8988T (cell line): ENCODE data around the gene VPS35.
"Not testable (repeated sequence)": the region's sequence is repeated elsewhere in the genome, so short reads cannot be mapped to it uniquely, and the experiment has no call there.

Experiments used
- DNase-seq: peaks from one replicate; pipeline ENCODE4 v3.0.0; 2011

Gene VPS35

DNA sequence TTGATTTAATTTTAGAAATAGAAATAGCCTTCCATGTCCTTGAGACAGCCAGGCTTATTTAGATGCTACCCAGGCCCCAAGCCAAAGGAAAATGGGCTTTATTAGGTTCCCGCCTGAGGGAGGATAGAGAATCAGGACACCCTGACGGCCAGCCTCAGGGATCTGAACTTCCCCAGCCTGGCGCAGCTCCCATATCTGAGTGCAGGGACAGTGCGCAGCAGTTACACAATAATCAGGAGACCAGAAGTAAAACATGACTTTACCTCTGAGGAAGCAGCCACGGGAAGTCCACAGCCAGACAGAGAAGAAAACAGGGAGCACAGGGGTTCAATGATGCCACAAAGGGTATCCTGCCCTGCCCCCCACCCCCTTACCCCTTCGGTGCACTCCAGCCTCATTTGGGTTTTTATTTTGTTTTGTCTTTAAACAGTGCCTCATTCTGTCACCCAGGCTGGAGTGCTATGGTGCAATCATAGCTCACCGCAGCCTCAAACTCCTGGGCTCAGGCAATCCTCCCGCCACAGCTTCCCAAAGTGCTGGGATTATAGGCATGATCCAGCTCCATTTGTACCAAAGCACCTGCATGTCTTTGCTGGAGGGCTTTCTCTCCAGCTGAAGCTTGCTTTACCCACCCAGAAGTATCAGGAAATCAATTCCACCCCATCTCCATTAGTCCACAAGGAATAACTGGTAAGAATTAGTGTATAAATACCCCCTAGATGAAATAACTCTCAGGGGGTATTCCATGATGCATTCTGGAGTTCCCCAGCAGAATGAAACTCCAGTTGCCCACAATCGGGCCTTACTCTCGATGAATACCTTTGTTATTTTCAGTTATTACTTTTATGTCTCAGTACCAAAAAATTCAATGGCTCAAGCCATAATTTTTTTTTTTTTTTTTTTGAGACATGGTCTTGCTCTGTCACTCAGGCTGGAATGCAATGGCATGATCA lies 22.4 kb upstream of the VPS35 start:
- no peak for DNase-seq

DNA sequence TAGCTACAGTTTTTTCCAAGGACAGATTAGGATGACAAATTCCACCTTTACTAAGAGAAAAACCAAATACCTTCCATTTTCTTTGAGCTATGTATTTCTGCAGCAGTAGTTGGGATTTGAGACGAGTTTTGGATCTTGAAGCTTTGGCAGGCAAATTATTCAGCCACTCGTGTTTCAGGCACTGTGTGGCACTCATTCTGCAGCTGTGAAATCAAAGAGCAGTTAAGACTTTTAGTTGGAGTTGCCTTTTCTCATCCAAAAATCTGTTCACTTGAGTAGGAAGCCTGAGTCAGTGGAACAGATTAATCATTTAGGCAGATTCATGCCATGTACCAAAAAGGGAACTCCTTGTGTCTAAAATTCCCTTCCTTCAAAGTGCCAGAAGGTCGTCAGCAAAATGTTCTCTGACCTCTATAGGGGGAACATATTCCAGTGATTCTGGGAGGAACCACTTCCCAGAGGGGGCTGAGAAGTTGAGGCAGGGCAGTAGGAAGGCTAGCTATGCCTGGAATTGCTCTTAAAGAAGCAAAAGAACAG lies 20.6 kb upstream of the VPS35 start:
- no peak for DNase-seq

DNA sequence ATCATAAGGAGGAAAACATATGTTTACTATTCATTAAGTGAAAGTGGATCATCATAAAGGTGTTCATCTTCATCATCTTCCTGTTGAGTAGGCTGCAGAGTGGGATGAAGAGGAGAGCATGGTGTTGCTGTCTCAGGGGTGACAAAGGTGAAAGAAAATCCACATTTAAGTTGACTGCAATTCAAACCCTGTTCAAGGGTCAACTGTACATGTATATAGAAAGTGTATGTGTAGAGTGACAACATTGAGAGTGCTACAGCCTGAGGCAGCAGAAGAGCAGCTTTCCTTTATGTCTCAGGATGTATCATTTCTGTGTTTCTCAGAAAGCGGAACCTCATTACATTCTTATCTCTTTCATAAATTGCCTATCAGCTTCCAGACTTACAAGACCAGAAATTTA lies 17.7 kb upstream of the VPS35 start:
- DNase-seq, result no peak

DNA sequence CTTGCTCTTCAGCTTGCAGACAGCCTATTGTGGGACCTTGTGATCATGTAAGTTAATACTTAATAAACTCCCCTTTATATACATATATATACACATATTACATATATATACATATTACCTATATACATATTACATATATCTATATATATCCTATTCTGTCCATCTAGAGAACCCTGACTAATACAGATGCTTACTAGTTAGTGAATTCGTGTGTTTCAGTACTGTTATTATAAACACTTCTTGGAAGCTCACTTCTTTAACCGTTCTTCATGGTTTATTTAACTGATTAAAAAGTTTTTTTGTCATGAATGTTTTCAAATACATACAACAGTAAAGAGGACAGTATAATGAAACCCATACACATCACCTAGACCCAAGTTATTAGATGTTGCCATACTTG lies 13.1 kb upstream of the VPS35 start:
- no peak for DNase-seq

DNA sequence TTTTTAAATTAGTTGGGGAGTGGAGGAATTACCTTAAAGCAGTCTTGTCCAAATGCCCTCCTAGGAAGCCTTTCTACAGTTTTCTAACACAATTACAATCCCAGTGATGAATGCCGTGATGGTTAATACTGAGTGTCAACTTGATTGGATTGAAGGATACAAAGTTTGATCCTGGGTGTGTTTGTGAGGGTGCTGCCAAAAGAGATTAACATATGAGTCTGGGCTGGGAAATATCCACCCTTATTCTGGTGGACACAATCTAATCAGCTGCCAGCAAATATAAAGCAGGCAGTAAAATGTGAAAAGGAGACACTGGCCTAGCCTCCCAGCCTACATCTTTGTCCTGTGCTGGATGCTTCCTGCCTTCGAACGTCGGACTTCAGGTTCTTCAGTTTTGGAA lies 12.6 kb upstream of the VPS35 start:
- DNase-seq, result no peak

DNA sequence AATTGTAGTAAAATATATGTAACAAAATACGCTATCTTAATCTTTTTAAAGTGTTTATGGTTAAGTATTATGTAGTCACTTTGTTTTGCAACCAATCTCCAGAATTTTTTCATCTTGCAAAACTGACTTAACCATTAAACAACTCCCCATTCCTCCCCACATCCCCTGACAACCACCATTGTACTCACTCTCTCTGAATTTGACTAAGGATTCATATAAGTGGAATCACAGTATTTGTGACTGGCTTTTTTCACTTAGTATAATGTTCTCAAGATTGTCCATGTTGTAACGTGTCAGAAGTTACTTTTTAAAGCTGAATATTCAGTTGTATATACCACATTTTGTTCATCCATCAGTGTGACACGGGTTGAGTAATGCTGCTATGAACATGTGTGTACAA lies 11.1 kb upstream of the VPS35 start:
- DNase-seq, result no peak

DNA sequence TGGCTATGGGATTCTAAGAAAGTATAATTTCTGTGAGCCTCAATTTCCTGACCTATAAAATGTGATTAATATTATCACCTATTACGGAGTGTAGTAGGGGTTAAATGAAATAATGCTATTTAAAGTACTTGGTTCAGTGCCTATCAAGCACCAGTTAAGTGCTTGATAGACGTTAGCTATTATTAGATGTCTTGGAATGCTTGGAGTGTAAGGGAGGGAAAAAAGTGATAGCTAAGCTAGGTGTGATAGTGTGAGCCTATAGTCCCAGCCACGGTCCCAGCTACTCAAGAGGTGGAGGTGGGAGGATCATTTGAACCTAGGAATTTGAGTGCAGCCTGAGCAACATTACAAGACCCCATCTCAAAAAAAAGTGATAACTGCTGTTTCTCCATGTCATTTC lies 8.0 kb upstream of the VPS35 start:
- no peak for DNase-seq

DNA sequence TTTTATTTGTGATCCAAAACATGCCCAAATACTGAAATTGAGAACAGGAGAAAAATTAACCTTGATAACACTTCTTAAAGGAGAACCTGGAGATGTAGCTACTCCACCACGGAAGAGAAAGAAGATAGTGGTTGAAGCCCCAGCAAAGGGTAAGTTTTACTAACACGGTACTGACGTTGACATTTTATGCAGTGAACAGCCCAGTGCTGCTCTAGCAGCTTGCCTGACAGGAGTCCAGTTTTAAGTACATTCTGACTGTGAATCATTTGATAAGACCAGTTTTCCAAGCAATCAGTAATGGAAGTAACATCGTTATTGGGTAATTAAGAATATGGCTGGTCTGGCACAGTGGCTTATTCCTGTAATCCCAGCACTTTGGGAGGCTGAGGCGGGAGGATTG lies 7.0 kb upstream of the VPS35 start:
- no peak for DNase-seq

DNA sequence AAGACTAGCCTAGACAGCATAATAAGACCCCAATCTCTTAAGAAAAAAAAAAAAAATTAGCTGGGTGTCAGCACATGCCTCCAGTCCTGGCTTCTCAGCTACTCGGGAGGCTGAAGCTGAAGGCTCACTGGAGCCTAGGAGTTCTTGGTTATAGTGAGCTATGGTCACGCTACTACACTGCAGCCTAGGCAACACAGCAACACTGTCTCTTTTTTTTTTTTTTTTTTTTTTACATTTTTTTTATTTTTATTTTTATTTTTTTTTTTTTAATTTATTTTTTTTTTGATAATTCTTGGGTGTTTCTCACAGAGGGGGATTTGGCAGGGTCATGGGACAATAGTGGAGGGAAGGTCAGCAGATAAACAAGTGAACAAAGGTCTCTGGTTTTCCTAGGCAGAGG lies 4.6 kb upstream of the VPS35 start:
- DNase-seq, result no peak

DNA sequence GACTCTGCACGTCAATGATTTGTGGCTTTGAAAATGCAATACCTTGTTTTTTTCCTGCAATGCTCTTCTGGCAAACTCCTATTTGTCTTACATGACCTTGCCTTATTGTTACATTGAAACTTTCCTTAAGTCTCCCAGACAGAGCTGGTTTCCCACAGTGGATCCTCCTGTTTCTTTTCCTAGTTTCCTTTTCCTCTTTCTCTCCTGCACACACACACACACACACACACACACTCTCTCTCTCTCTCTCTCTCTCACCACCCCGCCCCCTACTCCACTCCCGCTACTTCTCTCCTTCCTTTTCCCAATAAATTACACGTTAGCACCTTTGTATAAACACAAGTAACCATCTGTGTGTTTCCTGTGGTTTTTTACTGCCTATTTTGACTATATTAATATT lies 2.7 kb upstream of the VPS35 start:
- no peak for DNase-seq

DNA sequence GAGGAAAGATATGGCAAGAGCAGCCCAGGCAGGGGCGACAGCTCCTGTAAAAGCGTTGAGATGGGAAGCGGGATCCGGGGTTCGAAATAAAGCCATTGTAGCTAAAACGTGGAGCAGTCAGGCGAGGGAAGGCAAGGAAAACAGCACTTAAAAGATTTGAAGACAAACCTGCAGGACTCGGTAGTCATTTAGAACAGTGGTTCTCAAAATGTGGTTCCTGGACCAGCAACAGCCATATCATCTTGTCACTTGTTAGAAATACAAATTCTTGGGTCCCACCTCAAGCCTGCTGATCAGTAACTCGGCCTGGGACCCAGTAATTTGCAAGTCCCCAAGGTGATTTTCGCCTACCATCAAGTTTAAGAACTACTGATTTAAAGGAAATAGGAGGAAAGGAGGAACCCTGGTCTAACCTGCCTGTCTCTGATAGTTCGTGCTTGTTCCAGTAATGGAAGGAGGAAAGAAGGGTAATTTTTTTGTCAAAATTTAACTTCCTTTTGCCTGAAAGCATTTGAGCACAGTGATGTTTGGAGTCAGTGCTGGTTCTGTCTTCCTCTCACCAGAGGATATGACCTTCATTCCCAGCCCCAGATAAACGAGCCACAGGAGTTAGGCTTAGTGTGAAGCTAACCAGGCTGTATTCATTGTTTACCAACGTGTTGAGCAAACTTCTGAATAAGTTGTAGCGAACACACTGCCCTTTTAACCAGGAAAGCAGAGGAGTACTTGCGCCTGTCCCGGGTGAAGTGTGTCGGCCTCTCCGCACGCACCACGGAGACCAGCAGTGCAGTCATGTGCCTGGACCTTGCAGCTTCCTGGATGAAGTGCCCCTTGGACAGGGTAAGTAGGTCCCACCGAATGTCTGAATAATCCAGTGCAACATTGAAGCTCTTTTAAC lies 1.6 kb upstream of the VPS35 start:
- DNase-seq, result no peak

DNA sequence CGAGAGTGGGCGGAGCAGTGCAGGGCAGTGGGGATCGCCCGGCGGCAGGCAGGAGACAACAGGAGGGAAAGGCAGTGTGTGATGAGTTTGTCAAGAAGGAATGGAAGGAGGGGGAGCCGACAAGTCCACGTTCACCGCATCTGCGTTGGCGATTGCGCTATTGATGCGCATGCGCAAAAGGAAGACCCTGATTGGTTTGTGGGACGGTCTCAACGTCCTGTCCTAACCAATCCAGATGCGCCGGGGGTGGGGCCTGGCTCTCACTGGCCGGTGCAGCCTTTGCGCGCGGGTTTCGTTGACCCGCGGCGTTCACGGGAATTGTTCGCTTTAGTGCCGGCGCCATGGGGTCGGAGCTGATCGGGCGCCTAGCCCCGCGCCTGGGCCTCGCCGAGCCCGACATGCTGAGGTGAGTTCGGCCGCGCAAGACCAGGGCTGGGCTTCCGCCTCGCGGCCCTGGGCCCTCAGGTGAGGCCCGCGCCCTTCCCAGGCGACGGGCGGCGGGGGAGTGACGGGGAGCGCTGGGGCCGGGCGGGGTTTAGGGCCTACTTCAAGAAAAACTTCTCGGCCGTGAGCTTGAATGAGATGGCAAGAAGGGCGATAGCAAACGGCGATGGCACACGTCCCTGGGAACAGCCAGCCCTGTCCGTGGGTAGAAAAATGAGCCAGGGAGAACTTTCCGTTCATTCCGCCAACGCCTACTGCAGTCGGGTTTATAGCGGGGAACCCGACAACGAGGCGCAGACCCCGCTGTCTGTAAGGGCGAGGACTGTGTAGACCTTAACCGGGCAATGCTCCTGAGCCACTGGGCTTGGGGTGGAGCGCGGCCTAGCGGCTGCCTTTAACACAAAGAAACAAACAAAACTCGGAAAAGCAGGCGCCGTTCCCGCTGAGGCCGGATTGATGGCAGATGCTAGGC lies 645 bp upstream of the VPS35 start, which contains the start of gene ORC6:
Gene ORC6, plus strand, starts transcription at position 295 of the 916 bp plus-strand sequence. Its CDS starts 47 bp downstream, at position 342.
- DNase-seq, result peak; percentile 73

DNA sequence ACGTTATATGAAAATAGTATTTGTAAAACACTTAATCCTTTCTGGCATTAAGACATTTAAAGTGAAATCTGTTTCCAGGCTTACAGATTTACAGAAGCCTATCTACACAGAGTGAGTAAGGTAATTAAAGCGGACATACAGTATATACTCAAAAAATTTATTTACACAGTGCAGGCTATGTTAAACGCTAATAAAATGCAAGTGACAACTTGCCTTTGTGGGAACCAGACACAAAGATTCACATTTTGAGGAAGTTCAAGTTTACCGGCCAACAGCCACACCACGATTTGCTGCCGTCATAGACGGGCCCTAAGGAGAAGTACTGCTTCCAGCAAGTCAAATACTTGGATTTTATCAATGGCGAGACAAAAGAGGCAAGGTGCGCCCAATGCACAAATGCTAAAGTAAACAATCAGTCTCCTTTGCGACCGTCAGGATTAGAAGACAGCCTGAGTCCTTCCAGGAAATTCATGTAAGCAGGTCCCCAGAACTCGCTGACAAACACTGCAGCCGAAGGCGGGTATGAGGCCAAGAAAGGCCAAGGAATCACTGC lies 801 bp downstream of the VPS35 start:
- DNase-seq, result no peak

DNA sequence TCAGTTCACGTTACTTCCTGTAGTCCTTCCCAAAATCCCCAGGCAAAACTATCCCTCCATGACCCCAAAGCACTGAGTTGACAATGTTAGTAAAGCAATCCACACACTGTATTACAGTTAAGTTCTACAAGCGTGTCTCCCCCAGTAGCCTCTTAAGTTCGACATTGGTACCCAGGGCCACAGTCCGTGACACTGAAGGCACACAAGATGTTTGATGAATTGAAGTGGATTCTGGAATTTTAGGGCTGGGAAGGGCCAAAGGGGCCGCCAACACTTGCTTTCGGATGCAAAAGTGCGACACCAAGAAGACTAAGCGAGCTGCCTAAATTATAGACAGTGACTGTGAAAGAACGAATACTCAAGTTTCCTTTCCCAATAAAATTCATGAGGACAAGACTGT lies 1.5 kb downstream of the VPS35 start:
- DNase-seq, result no peak

DNA sequence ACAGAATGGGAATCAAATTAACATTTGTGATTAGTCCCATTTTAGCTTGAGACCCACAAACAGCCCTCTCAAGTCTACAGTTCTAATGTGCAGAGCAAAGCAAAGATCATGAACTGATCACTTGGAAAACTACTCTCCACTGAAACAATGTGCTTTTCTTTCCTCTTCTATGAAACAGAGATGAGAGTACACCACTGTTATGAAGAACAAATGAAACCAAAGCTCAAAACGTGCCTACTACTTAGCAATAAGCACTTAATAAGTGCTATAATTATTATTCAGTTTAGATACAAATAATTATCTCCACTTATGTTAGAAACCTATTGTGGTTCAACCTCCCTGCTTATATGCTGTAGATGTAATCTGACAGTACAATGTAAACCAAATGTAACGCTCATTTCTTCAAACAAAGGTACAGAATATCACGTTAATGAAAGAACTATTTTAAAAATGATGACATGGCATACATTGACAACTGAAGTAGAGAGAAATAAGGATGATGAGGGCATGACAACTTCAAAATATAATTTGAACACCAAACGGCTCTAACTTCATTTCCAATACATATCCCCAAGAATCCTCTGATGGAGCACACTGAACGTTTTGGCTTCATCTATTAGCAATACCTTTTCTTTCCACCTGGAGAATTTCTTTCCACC lies 2.0 kb downstream of the VPS35 start:
- no peak for DNase-seq

DNA sequence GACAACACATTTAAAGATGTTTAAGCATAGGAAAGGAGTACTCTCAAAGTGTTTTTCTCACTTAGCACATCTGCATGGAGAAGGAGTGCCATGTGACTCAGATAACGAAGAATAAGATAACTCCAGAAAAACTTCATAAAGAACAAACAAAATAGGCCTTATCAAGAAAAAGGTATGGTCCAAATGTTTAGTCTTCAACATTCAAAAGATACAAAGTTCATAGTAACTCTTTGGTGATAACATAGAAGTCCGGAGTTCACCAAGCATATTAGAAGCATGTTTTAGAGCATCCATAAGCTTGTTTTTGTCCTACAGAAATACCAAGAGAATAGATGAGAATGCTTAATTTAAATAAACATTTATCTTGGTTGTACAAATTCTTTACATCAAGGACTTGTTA lies 7.1 kb downstream of the VPS35 start:
- not testable (repeated sequence) for DNase-seq

DNA sequence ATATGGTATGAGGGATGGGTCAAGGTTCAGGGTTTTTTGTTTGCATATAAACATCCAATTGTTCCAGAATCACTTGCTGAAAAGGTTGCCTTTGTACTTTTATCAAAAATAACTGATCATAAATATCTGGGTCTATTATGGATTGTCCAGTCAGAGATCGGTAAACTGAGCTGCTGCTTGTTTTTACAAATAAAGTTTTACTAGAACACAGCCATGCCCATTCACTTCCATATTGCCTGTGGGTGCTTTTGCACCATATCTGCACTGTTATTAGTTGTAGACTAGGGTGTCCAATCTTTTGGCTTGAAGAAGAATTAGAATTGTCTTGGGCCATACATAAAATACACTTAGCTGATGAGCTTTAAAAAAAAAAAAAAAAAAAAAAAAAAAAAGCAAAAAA lies 11.0 kb downstream of the VPS35 start:
- DNase-seq, result not testable (repeated sequence)

DNA sequence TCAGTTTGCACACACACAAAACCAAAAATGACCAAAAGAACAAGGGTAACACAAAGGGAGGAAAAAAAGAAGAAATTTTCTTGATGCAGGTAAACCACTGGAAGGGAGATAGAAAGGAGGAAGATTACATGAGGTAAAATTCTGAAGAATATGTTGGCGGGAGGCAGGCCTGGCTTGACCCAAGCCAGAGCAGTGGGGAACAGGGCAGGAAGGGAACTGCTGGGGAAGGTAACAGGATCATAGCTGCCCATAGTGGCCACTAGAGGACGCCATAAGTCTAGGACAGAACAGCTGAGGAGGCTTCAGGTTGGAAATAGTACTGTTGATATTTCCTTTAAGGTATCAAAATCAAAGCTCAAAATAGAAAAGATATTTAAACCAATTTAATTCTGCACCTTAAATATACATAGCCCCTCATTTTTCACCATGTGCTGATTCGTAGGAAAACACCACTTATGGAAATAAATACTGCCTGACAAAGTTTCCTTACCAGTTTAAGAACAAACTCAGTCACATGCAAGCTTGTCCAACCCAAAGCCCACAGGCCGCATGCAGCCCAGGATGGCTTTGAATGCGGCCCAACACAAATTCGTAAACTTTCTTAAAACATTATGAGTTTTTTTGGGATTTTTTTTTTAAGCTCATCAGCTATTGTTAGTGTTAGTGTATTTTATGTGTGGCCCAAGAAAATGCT lies 15.5 kb downstream of the VPS35 start:
- peak; percentile 43 for DNase-seq

DNA sequence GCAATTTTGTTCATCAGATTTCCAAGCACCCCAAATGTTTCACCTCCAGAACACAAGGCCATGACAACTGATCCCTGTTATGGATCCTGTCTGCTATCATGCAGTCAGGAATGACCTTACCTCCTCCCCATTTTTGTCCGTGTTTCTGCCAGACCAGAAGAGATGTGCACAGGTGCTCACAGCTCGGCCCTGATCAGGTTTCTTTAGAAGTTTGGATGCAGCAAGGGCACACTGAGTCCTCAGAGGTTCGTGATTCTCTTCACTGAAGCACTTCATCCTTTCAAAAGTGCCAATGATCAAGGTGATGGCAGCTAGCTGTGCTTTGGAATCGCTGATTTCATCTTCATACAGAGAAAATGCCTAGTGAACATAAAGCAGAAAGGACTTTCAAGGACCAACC lies 26.9 kb downstream of the VPS35 start:
- DNase-seq, result no peak

DNA sequence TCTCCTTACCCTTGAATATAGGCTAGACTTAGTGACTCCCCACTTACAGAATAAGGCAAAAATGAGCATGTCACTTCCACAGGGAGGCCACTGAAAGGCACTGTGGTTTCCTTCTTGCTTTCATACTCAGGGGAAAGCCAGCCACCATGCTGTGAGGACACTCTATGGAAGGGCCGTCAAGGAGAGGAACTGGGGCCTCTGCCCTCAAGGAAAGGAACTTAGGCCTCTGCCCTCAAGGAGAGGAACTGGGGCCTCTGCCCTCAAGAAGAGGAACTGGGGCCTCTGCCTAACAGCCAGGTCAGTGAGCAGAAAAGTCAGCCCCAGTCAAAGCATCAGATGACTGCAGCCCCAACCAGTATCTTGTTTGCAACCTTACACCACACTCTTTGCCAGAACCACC lies 30.1 kb downstream of the VPS35 start:
- DNase-seq, result no peak

DNA sequence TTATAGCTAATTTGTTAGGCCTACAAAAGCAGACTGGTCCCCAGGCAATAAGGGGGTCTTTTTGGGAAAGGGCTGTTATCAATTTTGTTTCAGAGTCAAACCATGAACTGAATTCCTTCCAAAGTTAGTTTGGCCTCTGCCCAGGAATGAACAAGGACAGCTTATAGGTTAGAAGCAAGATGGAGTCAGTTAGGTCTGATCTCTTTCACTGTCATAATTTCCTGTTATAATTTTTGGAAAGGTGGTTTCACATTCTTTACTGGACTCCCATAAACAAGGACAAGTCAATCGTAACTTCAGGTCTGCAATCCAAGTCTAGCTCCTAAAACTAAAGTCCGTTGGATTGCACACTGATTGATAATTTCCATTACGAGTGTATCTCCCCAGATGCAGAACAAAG lies 37.7 kb downstream of the VPS35 start:
- DNase-seq, result no peak
